BLaER1 treated with 17β-estradiol and CSF1 and Interleukin-3, amounts not matched to agents 10 nM and 100 nM (cell line): ENCODE results near the gene CDC14B.

Experiments
- H3K27ac ChIP-seq, 11 experiments: shearing (Covaris generic); formaldehyde crosslinking; 2 replicates each; pipeline ENCODE4 v1.8.1; 2022
- H3K27me3 ChIP-seq, 11 experiments: shearing (Covaris generic); formaldehyde crosslinking; 2 replicates each; pipeline ENCODE4 v1.8.1; 2022
- H3K36me3 ChIP-seq, 11 experiments: shearing (Covaris generic); formaldehyde crosslinking; 2 replicates each; pipeline ENCODE4 v1.8.1; 2022
- H3K4me1 ChIP-seq, 10 experiments: shearing (Covaris generic); formaldehyde crosslinking; 2 replicates each; pipeline ENCODE4 v1.8.1; 2022
- H3K4me2 ChIP-seq, 11 experiments: shearing (Covaris generic); formaldehyde crosslinking; 2 replicates each; pipeline ENCODE4 v1.8.1; 2022
- H3K4me3 ChIP-seq, 10 experiments: shearing (Covaris generic); formaldehyde crosslinking; 2 replicates each; pipeline ENCODE4 v1.8.1; 2022
- H3K9ac ChIP-seq, 11 experiments: shearing (Covaris generic); formaldehyde crosslinking; 2 replicates each; pipeline ENCODE4 v1.8.1; 2022
- H3K9me3 ChIP-seq, 11 experiments: shearing (Covaris generic); formaldehyde crosslinking; replicated peaks in 1 of 11; 2 replicates each; pipeline ENCODE4 v1.8.1; 2022
- H4K20me1 ChIP-seq, 11 experiments: shearing (Covaris generic); formaldehyde crosslinking; 2 replicates each; pipeline ENCODE4 v1.8.1; 2022
- Cebpa-rat ChIP-seq, 11 experiments: shearing (Covaris generic); IDR thresholded peaks; 2 replicates each; pipeline ENCODE4 v1.8.1; 2022

CDC14B gene

DNA sequence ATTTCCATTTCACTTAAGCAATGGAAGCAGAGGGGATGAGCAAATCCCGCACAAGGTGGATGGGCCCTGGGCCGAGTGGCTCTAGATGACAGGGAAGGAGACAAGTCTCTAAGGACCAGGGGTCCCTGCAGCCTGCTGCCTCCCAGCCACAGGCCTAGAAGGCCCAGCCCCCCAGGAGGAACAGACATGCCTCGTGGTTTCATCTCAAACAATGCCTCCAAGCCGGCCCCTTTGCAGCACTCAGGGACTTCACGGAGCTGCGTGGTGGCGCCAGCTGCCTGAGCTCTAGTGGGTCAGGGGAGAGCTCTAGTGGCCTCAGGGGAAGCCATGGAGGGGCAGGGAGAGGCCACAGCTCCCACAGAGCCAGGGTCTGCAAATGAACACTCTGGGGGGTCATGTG, 120.8 kb downstream of the CDC14B start:
- Histone ChIP-seq H3K27me3 (no peaks in the 10 kb centered on the region), H3K4me3 (no peak overlapping the region), H3K4me2 (peak overlapping the region in 2 of 11 experiments; percentile 8 to 10; a peak in 1 of 22 replicates), H3K4me1 (peaks cover 0 to 10% (median 2%) of the 10 kb centered on the region in 10 experiments; a peak in 5 of 20 replicates), H4K20me1 (no peaks in the 10 kb centered on the region; a peak in 1 of 22 replicates), H3K36me3 (no peaks in the 10 kb centered on the region), H3K9me3 (no peaks in the 10 kb centered on the region), H3K27ac (no peak overlapping the region), H3K9ac (no peak overlapping the region)
- no peak for TF ChIP-seq Cebpa-rat (IDR thresholded peaks at IDR 0.05)

DNA sequence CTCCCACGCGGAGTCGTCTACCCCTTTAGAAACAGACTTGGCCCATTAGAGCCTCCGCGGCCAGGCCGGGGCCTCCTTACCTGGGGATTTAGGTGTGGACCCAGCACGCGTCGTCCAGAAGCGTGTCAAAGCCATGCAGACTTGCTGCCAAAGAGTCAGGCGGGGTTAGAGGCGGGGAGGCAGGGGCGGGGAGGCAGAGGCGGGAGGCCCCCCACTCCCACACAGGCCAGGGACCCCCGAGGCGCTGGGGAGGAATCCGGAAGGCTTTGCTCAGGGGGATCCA, 122.6 kb downstream of the CDC14B start:
- Histone ChIP-seq H3K27me3 (no peaks in the 10 kb centered on the region), H3K4me2 (no peak overlapping the region), H3K36me3 (peaks cover 0 to 4% (median 0%) of the 10 kb centered on the region in 11 experiments; a peak in 1 of 22 replicates), H3K4me1 (peaks cover 0 to 10% (median 2%) of the 10 kb centered on the region in 10 experiments; a peak in 5 of 20 replicates), H3K4me3 (no peak overlapping the region), H3K27ac (no peak overlapping the region), H3K9ac (no peak overlapping the region), H3K9me3 (no peaks in the 10 kb centered on the region), H4K20me1 (no peaks in the 10 kb centered on the region; a peak in 1 of 22 replicates)
- no peak for TF ChIP-seq Cebpa-rat (IDR thresholded peaks at IDR 0.05)

DNA sequence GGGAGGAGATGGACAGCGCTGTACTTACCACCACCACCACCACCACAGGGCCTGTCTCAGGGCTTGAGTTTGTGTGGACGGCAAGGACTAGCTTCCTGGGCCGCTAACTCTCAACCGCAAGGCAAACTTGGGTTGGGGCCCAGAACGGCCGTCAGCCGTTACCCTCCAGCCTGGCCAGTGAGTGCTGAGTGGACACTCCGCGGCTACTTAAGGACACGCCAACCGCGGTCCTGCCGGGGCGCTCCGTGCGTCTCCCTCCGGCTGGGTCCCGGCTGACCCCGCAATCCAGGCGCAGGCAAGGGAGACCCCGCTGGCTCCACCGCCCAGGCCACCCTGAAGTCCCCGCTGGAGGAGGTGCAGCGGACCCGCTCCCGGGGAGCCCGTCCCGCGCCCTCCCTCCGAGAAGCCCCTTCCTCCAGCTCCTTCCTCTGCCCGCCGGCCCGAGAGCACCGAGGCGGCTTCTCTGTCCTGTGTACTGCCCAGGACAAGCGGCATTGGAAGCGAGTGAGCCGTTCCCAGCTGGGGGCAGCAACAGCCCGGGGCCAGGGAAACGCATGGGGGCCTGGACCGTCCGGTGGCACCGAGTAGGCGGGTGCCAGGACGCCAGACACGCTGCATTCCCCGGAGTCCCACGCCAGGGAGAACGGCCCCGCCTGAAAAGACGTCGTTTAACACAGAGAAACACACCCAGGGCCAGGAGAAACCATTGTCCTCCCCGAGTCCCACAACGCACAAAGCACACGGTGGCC, 123.1 kb downstream of the CDC14B start:
- no peak overlapping the region for H3K27ac ChIP-seq
- no peaks in the 10 kb centered on the region for H3K27me3 ChIP-seq

DNA sequence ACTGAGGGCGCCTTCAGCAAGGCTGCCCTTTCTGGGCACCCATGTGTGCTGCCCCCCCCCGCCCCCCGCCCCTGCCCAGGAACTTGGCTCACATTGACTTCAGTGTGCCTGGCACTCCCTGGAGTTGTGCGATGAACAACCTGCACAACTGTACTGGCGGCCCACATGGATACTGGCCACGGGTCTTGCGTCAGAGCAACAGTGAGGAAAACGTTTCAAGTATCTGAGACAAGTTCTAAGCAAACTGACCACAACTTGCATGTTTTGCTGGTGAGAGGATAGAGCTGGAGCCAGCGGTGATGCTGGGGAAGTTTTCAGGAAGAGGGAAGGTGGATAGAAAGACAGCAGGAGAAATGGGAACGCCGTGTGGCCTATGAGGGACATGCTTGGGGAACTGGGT, 124.3 kb downstream of the CDC14B start:
- H3K36me3 ChIP-seq, result peaks cover 0 to 19% (median 0%) of the 10 kb centered on the region in 11 experiments; a peak in 8 of 22 replicates
- peaks cover 0 to 10% (median 2%) of the 10 kb centered on the region in 10 experiments; a peak in 5 of 20 replicates for H3K4me1 ChIP-seq
- no peaks in the 10 kb centered on the region for H3K9me3 ChIP-seq
- no peak overlapping the region for H3K4me3 ChIP-seq
- H4K20me1 ChIP-seq, result no peaks in the 10 kb centered on the region; a peak in 1 of 22 replicates
- no peaks in the 10 kb centered on the region for H3K27me3 ChIP-seq
- TF ChIP-seq Cebpa-rat (IDR thresholded peaks at IDR 0.05), result no peak
- no peak overlapping the region for H3K27ac ChIP-seq
- H3K9ac ChIP-seq, result no peak overlapping the region
- H3K4me2 ChIP-seq, result no peak overlapping the region

More for the DNA sequence above, 123.1 kb downstream of the CDC14B start:
- no peak for TF ChIP-seq Cebpa-rat (IDR thresholded peaks at IDR 0.05)
- H3K4me1 ChIP-seq, result peaks cover 0 to 10% (median 2%) of the 10 kb centered on the region in 10 experiments; a peak in 5 of 20 replicates
- H3K4me2 ChIP-seq, result no peak overlapping the region
- H4K20me1 ChIP-seq, result no peaks in the 10 kb centered on the region; a peak in 1 of 22 replicates
- H3K36me3 ChIP-seq, result peaks cover 0 to 9% (median 0%) of the 10 kb centered on the region in 11 experiments; a peak in 3 of 22 replicates
- no peak overlapping the region for H3K4me3 ChIP-seq
- H3K9ac ChIP-seq, result no peak overlapping the region
- no peaks in the 10 kb centered on the region for H3K9me3 ChIP-seq

DNA sequence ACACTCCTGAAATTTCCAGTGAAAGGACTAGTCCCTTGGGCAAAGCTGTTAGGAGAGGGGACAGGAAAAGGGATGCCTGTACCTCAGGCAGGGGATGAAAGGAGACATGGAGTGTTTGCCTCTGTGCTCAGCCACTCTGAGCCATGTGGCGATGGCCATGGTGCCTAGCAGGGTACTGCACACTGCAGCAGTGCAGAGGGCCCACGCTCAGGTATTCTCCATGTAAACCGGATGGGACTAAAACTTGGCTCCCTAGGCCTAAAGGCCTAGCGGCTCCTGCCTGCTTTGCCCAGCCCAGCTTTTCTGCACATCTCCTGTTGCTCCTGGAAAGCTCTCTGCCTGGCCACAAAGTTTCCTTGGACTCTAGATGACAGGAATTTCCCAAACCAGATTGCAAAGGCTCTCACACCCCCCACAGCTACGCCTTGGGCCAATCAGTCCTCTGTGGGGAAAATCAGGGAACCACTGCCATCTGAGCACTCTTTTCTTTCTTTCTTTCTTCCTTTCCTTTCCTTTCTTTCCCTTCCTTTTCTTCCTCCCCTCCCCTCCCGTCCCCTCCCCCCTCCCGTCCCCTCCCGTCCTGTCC, 125.3 kb downstream of the CDC14B start:
- H3K36me3 ChIP-seq, result peaks cover 0 to 30% (median 0%) of the 10 kb centered on the region in 11 experiments; a peak in 9 of 22 replicates
- no peak for TF ChIP-seq Cebpa-rat (IDR thresholded peaks at IDR 0.05)
- H3K27ac ChIP-seq, result no peak overlapping the region
- no peaks in the 10 kb centered on the region for H3K9me3 ChIP-seq
- no peaks in the 10 kb centered on the region; a peak in 1 of 22 replicates for H4K20me1 ChIP-seq
- no peak overlapping the region for H3K4me3 ChIP-seq
- H3K9ac ChIP-seq, result no peak overlapping the region
- no peak overlapping the region for H3K4me2 ChIP-seq
- peaks cover 0 to 8% (median 2%) of the 10 kb centered on the region in 10 experiments; a peak in 5 of 20 replicates for H3K4me1 ChIP-seq
- H3K27me3 ChIP-seq, result no peaks in the 10 kb centered on the region

DNA sequence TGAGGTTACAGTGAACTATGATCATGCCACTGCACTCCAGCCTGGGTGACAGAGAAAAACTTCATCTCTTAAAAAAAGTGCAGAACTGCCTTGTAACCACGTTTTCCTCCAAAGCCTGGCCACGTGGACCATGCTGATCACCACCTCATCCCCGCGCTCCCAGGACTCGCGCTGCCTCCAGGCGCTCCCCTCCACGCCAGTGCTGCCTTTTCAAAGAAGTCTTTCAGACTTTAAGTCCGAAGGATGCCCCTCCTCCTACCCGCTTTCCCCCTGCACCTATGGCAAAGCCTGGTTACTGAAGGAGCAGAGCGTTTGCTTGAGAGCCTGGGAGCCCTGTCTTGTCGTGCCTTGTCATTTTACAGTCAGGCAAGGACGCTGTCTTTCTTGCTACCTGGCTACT, 125.9 kb downstream of the CDC14B start:
- peaks cover 0 to 3% (median under 1%) of the 10 kb centered on the region in 10 experiments; a peak in 5 of 20 replicates for H3K4me1 ChIP-seq
- no peak overlapping the region for H3K9ac ChIP-seq
- no peaks in the 10 kb centered on the region for H3K9me3 ChIP-seq
- no peak for TF ChIP-seq Cebpa-rat (IDR thresholded peaks at IDR 0.05)
- H3K4me2 ChIP-seq, result no peak overlapping the region
- no peaks in the 10 kb centered on the region; a peak in 1 of 22 replicates for H4K20me1 ChIP-seq
- H3K4me3 ChIP-seq, result no peak overlapping the region
- no peak overlapping the region for H3K27ac ChIP-seq
- peaks cover 0 to 35% (median 2%) of the 10 kb centered on the region in 11 experiments; a peak in 9 of 22 replicates for H3K36me3 ChIP-seq
- no peaks in the 10 kb centered on the region for H3K27me3 ChIP-seq

DNA sequence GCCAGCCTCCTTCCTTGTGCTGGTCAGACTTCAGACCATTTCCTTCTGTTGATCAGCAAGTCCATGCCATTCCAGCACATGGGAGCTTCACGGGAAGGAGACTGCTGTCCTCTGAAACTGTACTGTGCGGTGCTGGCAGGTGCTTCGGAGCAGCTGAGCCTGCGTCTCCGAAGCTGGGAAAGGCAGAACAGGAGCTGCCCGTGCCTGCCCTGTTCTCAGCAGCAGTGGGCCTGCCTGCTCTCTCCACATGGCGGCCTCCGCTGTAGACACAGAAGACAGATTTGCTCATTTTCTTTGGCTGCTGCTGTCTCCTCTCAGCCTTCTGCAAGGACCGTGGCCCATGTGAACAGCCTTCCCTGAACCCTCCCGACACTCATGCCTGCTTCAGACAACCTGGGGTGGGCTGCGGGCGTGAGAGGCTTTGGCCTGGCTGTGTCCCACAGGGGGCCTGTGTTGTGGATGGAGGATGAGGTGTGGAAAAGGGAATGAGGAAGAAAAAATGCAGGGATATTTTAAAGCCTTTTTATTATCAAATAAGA, 126.6 kb downstream of the CDC14B start:
- H3K9me3 ChIP-seq, result no peaks in the 10 kb centered on the region
- no peaks in the 10 kb centered on the region for H3K4me1 ChIP-seq
- no peak overlapping the region for H3K4me3 ChIP-seq
- peaks cover 0 to 42% (median 9%) of the 10 kb centered on the region in 11 experiments; a peak in 11 of 22 replicates for H3K36me3 ChIP-seq
- H3K9ac ChIP-seq, result no peak overlapping the region
- H3K27me3 ChIP-seq, result no peaks in the 10 kb centered on the region
- H3K4me2 ChIP-seq, result no peak overlapping the region
- TF ChIP-seq Cebpa-rat (IDR thresholded peaks at IDR 0.05), result no peak
- H3K27ac ChIP-seq, result no peak overlapping the region
- H4K20me1 ChIP-seq, result no peaks in the 10 kb centered on the region; a peak in 1 of 22 replicates

DNA sequence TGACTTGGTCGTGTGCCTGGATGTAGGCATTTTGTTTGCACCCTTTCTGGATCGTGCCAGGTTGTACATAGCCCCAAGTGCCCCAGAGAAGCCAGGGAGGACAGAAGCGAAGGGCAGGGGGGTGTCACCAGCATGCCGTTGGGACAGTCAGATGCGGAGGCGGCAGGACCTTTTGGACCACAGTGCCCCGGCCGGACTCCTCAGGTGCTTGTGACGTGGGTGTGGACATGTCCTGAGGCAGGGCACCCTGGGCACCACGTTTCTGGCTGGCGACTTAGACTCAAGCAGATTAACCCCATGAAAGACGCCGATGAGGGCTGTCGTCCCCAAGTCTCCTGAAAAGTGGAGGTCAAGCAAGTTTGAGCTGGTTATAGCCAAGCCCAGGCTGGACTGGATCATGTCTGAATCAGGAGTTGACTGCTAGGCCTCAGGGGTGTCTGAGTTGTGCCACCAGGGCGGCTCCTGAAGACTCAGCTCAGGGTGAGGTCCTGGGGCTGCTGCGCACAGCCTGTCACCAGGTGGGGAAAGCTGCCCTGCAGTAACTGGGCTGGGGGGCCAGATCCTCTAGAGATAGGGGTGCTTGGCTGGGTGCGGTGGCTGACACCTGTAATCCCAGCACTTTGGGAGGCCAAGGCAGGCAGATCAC, 127.6 kb downstream of the CDC14B start:
- Histone ChIP-seq H3K36me3 (peaks cover 0 to 47% (median 14%) of the 10 kb centered on the region in 11 experiments; a peak in 11 of 22 replicates), H3K4me1 (no peaks in the 10 kb centered on the region), H3K9me3 (no peaks in the 10 kb centered on the region), H4K20me1 (no peaks in the 10 kb centered on the region; a peak in 1 of 22 replicates), H3K27me3 (no peaks in the 10 kb centered on the region), H3K4me3 (no peak overlapping the region), H3K27ac (no peak overlapping the region), H3K4me2 (no peak overlapping the region), H3K9ac (no peak overlapping the region)
- no peak for TF ChIP-seq Cebpa-rat (IDR thresholded peaks at IDR 0.05)
